PC-3 (cell line): ENCODE measurements around the gene MVK. TPM values are rescaled to one million over a fixed set of nuclear protein-coding genes. Genes with fewer than 3 reads are reported as not detected.

Experiments used
- ATAC-seq: fragments of 200-7000 bp; cut with Tn5 transposase; 2 replicates; pipeline ENCODE4 v1.9.1; 2020; ENCODE audit warnings: mild to moderate bottlenecking, moderate library complexity
- BruUV-seq: library from RNA; stranded (reverse); fragments of 400-500 nt; replicated peaks from 2 replicates; lab custom pipeline; 2021; lab: Mats Ljungman, UMichigan
- CTCF ChIA-PET: fragments of 300-600 bp; sonication (Branson Sonifier 250); formaldehyde crosslinking; loops from one replicate; lab custom pipeline; 2022; ENCODE audit warnings: antibody characterized with exemption; lab: Charles Lee
- POLR2A ChIA-PET: fragments of 300-600 bp; sonication (Branson Sonifier 250); formaldehyde crosslinking; loops from one replicate; lab custom pipeline; 2022; ENCODE audit warnings: antibody characterized with exemption; ENCODE audit not compliant: unreplicated experiment; lab: Charles Lee
- DNase-seq: peaks from one replicate; pipeline ENCODE4 v3.0.0-alpha.2; 2015
- H2AFZ ChIP-seq: fragments of 300-600 bp; sonication (generic); 2 replicates; pipeline ENCODE4 v1.6.0; 2016; ENCODE audit warnings: antibody characterized with exemption, low read length
- H3F3A ChIP-seq: fragments of 300-600 bp; sonication (generic); one replicate; pipeline ENCODE4 v1.6.0; 2017; ENCODE audit warnings: antibody characterized with exemption, low read length, control low read depth, mild to moderate bottlenecking; ENCODE audit not compliant: unreplicated experiment
- H3K27ac ChIP-seq: fragments of 300-600 bp; sonication (generic); 2 replicates; pipeline ENCODE4 v1.5.1; 2016; ENCODE audit warnings: mild to moderate bottlenecking, low read length
- H3K27me3 ChIP-seq: fragments of 300-600 bp; sonication (generic); 2 replicates; pipeline ENCODE4 v1.6.1; 2016; ENCODE audit warnings: low read length, mixed read lengths
- H3K36me3 ChIP-seq: fragments of 300-600 bp; sonication (generic); 2 replicates; pipeline ENCODE4 v1.6.1; 2016; ENCODE audit warnings: low read depth, mixed run types, low read length, mixed read lengths
- H3K4me1 ChIP-seq: fragments of 300-600 bp; sonication (generic); 2 replicates; pipeline ENCODE4 v1.5.1; 2016; ENCODE audit warnings: low read length; ENCODE audit not compliant: insufficient read depth
- H3K4me2 ChIP-seq: fragments of 300-600 bp; sonication (generic); 2 replicates; pipeline ENCODE4 v1.6.0; 2016; ENCODE audit warnings: low read length
- H3K4me3 ChIP-seq: fragments of 300-600 bp; sonication (generic); 2 replicates; pipeline ENCODE4 v1.5.1; 2016; ENCODE audit warnings: mild to moderate bottlenecking, low read length, mixed read lengths
- H3K79me2 ChIP-seq: fragments of 300-600 bp; sonication (generic); 2 replicates; pipeline ENCODE4 v1.6.1; 2017; ENCODE audit warnings: low read length, mixed read lengths
- H3K9ac ChIP-seq: fragments of 300-600 bp; sonication (generic); 2 replicates; pipeline ENCODE4 v1.6.0; 2016; ENCODE audit warnings: mild to moderate bottlenecking, low read length
- H3K9me2 ChIP-seq: fragments of 300-600 bp; sonication (generic); replicated peaks from 2 replicates; pipeline ENCODE4 v1.6.1; 2016; ENCODE audit warnings: mixed run types, low read length, mixed read lengths
- H3K9me3 ChIP-seq: fragments of 300-600 bp; sonication (generic); 2 replicates; pipeline ENCODE4 v1.6.1; 2016; ENCODE audit warnings: low read length, mixed read lengths
- H4K20me1 ChIP-seq: fragments of 300-600 bp; sonication (generic); 2 replicates; pipeline ENCODE4 v1.6.1; 2016; ENCODE audit warnings: low read length, mixed read lengths
- CTCF ChIP-seq: fragments of 300-600 bp; sonication (generic); conservative IDR thresholded peaks from 2 replicates; pipeline ENCODE4 v1.5.1; 2017; ENCODE audit warnings: antibody characterized with exemption, low read depth, mild to moderate bottlenecking, low read length
- EZH2 ChIP-seq: fragments of 300-600 bp; sonication (generic); IDR thresholded peaks from one replicate; pipeline ENCODE4 v1.6.1; 2017; ENCODE audit warnings: antibody characterized with exemption, mild to moderate bottlenecking, low read length; ENCODE audit not compliant: unreplicated experiment
- EZH2phosphoT487 ChIP-seq: fragments of 300-600 bp; sonication (generic); IDR thresholded peaks from 2 replicates; pipeline ENCODE4 v1.6.1; 2018; ENCODE audit warnings: mild to moderate bottlenecking, antibody characterized with exemption, low read length, borderline replicate concordance
- intact Hi-C: fragments of 100-400 bp; cut with micrococcal nuclease; formaldehyde crosslinking; loops from 2 replicates; pipeline ENCODE4 v1.9.0; 2023
- total RNA-seq: library from RNA; depleted of rRNA; stranded (reverse); fragments of >200 nt; gene quantifications from 2 replicates; pipeline ENCODE4 v1.2.3, GENCODE V29; 2014

Gene MVK
- total RNA-seq, 1 experiment from 2014 or later, result 47.8 TPM

GRCh38 chr12:109639151-109639872 is 65.7 kb downstream of the MVK start:
- Histone ChIP-seq H3K79me2 (no peaks in the 10 kb centered on the region), H3K4me2 (no peak overlapping the region), H3K27ac (no peak overlapping the region), H3K9ac (no peak overlapping the region), H3K4me3 (no peak overlapping the region), H3K9me2 (no peaks in the 10 kb centered on the region), H3K9me3 (no peaks in the 10 kb centered on the region), H2AFZ (no peak overlapping the region), H3K4me1 (no peaks in the 10 kb centered on the region), H4K20me1 (no peaks in the 10 kb centered on the region), H3F3A (no peaks in the 10 kb centered on the region), H3K27me3 (0 out of 2 replicates have a peak, but pooled peaks cover 1% of the 10 kb centered on the region), H3K36me3 (no peaks in the 10 kb centered on the region)
- intact Hi-C loops, result no loop called here
- no peak for ATAC-seq
- TF ChIP-seq EZH2, result no peak
- no peak for TF ChIP-seq CTCF
- TF ChIP-seq EZH2phosphoT487, result no peak
- no peak for DNase-seq
- no TSS peak for BruUV-seq
- ChIA-PET CTCF (no interaction called here), POLR2A (no interaction called here)

- peaks cover 17% of the 10 kb centered on the region for H3K27me3 ChIP-seq
- H3F3A ChIP-seq, result no peaks in the 10 kb centered on the region
- intact Hi-C loops, result no loop called here
- no peak overlapping the region for H3K27ac ChIP-seq
- no peaks in the 10 kb centered on the region for H3K79me2 ChIP-seq
- H3K4me2 ChIP-seq, result no peak overlapping the region
- no peak overlapping the region for H3K4me3 ChIP-seq
- H3K36me3 ChIP-seq, result no peaks in the 10 kb centered on the region
- H3K4me1 ChIP-seq, result no peaks in the 10 kb centered on the region
- ATAC-seq (no peak), DNase-seq (no peak)
- no peaks in the 10 kb centered on the region for H4K20me1 ChIP-seq
- CTCF ChIA-PET, result no interaction called here
- BruUV-seq, result no TSS peak
- no peak overlapping the region for H2AFZ ChIP-seq
- H3K9me3 ChIP-seq, result no peaks in the 10 kb centered on the region
- POLR2A ChIA-PET, result no interaction called here
- TF ChIP-seq CTCF (no peak), EZH2 (no peak), EZH2phosphoT487 (no peak)
- no peak overlapping the region for H3K9ac ChIP-seq
- no peaks in the 10 kb centered on the region for H3K9me2 ChIP-seq
Observed at GRCh38 chr12:109640961-109641360, 67.4 kb downstream of the MVK start.

DNA sequence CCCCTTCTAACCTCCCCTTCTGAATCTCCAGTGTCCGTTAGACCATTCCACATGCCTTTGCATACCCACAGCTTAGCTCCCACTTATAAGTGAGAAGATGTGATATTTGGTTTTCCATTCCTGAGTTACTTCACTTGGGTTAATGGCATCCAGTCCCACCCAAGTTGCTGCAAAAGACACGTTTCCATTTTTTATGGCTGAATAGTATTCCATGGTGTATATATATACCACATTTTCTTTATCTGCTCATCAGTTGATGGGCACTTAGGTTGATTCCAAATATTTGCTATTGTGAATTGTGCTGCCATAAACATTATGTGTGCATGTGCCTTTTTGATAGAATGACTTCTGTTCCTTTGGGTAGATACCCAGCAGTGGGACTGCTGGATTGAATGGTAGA is 67.8 kb downstream of the MVK start:
- H3K27ac ChIP-seq, result no peak overlapping the region
- BruUV-seq, result no TSS peak
- no peaks in the 10 kb centered on the region for H4K20me1 ChIP-seq
- peaks cover 21% of the 10 kb centered on the region for H3K27me3 ChIP-seq
- ChIA-PET CTCF (no interaction called here), POLR2A (interaction anchor here (0.6 kb wide), 1 partner anchor 32 kb away, joined by 15 read pairs; no protein-coding TSS in a partner anchor)
- ATAC-seq (no peak), DNase-seq (no peak)
- H3K79me2 ChIP-seq, result no peaks in the 10 kb centered on the region
- no peaks in the 10 kb centered on the region for H3K4me1 ChIP-seq
- no peaks in the 10 kb centered on the region for H3F3A ChIP-seq
- H3K36me3 ChIP-seq, result no peaks in the 10 kb centered on the region
- no peaks in the 10 kb centered on the region for H3K9me2 ChIP-seq
- intact Hi-C loops, result no loop called here
- H3K4me3 ChIP-seq, result no peak overlapping the region
- no peak overlapping the region for H3K9ac ChIP-seq
- H2AFZ ChIP-seq, result no peak overlapping the region
- TF ChIP-seq CTCF (no peak), EZH2phosphoT487 (no peak), EZH2 (no peak)
- H3K4me2 ChIP-seq, result no peak overlapping the region
- H3K9me3 ChIP-seq, result no peaks in the 10 kb centered on the region
